RWPE2 (cell line): ENCODE results near the gene TTLL12.

Source experiments
- ATAC-seq: fragments of 200-7000 bp; cut with Tn5 transposase; 3 replicates; pipeline ENCODE4 v1.9.1; 2021; ENCODE audit warnings: low read depth
- DNase-seq: peaks from one replicate; pipeline ENCODE4 v3.0.0-alpha.2; 2020; ENCODE audit warnings: low spot score
- H3K27ac ChIP-seq: fragments of 450-650 bp; 2 replicates; pipeline ENCODE4 v1.5.1; 2017; ENCODE audit warnings: mild to moderate bottlenecking; ENCODE audit not compliant: poor library complexity, severe bottlenecking
- H3K27me3 ChIP-seq: fragments of 250-450 bp; sonication (Bioruptor Pico); 2 replicates; pipeline ENCODE4 v1.5.1; 2021; ENCODE audit warnings: mild to moderate bottlenecking, moderate library complexity; ENCODE audit not compliant: insufficient read depth, poor library complexity, severe bottlenecking
- H3K36me3 ChIP-seq: fragments of 250-450 bp; sonication (Bioruptor Pico); 2 replicates; pipeline ENCODE4 v1.5.1; 2020; ENCODE audit warnings: low read depth, mild to moderate bottlenecking, moderate library complexity
- H3K4me1 ChIP-seq: fragments of 250-450 bp; sonication (Bioruptor Pico); 2 replicates; pipeline ENCODE4 v1.5.1; 2021; ENCODE audit warnings: mild to moderate bottlenecking, moderate library complexity; ENCODE audit not compliant: insufficient read depth, poor library complexity, severe bottlenecking
- H3K4me3 ChIP-seq: fragments of 250-450 bp; sonication (Bioruptor Pico); 2 replicates; pipeline ENCODE4 v1.5.1; 2021; ENCODE audit warnings: mild to moderate bottlenecking, moderate library complexity; ENCODE audit not compliant: severe bottlenecking
- H3K9me3 ChIP-seq: fragments of 250-450 bp; sonication (Bioruptor Pico); 2 replicates; pipeline ENCODE4 v1.5.1; 2021; ENCODE audit warnings: mild to moderate bottlenecking, moderate library complexity; ENCODE audit not compliant: severe bottlenecking
- TF ChIP-seq, protein P1 (sequence below): fragments of 450-650 bp; IDR thresholded peaks from one replicate; pipeline ENCODE4 v1.5.1; 2017; ENCODE audit warnings: mild to moderate bottlenecking, moderate library complexity; ENCODE audit not compliant: poor library complexity, severe bottlenecking

The TTLL12 gene

GRCh38 chr22:43186272-43187170, at the start of gene TTLL12:
TSS of gene TTLL12 (minus strand) at chr22:43187134. CDS start at chr22:43187069, 65 bp downstream.
- Histone ChIP-seq H3K36me3 (peaks cover 27% of the 10 kb centered on the region), H3K27me3 (no peaks in the 10 kb centered on the region), H3K4me1 (peaks cover 16% of the 10 kb centered on the region), H3K9me3 (no peaks in the 10 kb centered on the region), H3K27ac (peak within 1 kb of the TSS; percentile 71), H3K4me3 (peak within 1 kb of the TSS; percentile 89)
- ATAC-seq (0 out of 3 replicates have a peak, but pooled peaks have one; percentile 11), DNase-seq (no peak)
- TF ChIP-seq, protein P1, sequence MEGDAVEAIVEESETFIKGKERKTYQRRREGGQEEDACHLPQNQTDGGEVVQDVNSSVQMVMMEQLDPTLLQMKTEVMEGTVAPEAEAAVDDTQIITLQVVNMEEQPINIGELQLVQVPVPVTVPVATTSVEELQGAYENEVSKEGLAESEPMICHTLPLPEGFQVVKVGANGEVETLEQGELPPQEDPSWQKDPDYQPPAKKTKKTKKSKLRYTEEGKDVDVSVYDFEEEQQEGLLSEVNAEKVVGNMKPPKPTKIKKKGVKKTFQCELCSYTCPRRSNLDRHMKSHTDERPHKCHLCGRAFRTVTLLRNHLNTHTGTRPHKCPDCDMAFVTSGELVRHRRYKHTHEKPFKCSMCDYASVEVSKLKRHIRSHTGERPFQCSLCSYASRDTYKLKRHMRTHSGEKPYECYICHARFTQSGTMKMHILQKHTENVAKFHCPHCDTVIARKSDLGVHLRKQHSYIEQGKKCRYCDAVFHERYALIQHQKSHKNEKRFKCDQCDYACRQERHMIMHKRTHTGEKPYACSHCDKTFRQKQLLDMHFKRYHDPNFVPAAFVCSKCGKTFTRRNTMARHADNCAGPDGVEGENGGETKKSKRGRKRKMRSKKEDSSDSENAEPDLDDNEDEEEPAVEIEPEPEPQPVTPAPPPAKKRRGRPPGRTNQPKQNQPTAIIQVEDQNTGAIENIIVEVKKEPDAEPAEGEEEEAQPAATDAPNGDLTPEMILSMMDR: no peak

- no peak overlapping the region for H3K4me3 ChIP-seq
- no peaks in the 10 kb centered on the region for H3K36me3 ChIP-seq
- H3K9me3 ChIP-seq: no peaks in the 10 kb centered on the region
- H3K4me1 ChIP-seq: no peaks in the 10 kb centered on the region
- no peak overlapping the region for H3K27ac ChIP-seq
- TF ChIP-seq, protein P1: no peak
- ATAC-seq: no peak
- no peaks in the 10 kb centered on the region for H3K27me3 ChIP-seq
- DNase-seq: no peak
Observed at GRCh38 chr22:43235445-43236409, 48.8 kb upstream of the TTLL12 start.

DNA sequence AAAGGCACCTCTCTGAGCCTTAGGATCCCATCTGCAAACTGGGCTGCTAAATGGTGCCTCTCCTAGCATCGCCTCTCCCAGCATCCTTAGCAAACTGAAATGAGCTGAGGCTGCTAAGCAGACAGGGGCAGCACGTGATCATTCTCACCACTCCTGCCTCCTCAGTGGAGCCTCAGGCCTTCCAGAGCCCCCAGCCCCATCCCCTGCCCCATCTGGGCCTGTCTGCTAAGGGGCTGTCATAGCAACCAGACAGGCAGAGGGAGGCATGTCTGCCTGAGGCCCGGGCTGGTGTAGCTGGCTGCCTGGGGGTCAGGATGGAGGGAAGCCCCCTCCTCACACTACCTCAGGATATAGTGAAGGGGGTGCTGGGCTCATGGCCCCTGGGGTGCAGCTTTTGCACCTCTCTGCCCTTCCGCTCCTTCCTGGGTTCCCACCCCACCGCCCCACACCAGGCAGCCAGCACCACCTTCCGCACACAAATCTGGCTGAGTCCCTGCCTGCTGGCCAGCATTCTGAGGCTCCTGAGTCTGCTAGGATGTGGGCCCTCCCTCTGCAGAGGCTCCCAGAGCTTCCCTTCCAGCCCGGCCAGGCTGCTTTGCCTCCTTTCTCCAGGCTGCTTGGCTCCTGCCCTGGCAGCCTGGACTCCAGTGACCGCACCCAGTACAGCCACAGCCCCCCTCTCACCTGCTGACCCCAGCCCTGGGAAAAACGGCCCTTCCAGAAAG, 47.5 kb upstream of the TTLL12 start:
- DNase-seq: no peak
- Histone ChIP-seq H3K4me1 (no peaks in the 10 kb centered on the region), H3K9me3 (no peaks in the 10 kb centered on the region), H3K27ac (no peak overlapping the region), H3K36me3 (no peaks in the 10 kb centered on the region), H3K27me3 (no peaks in the 10 kb centered on the region), H3K4me3 (no peak overlapping the region)
- TF ChIP-seq, protein P1: no peak
- no peak for ATAC-seq

GRCh38 chr22:43233529-43233928, 46.6 kb upstream of the TTLL12 start:
- H3K4me3 ChIP-seq: no peak overlapping the region
- no peaks in the 10 kb centered on the region for H3K27me3 ChIP-seq
- no peak overlapping the region for H3K27ac ChIP-seq
- DNase-seq: no peak
- H3K9me3 ChIP-seq: no peaks in the 10 kb centered on the region
- TF ChIP-seq, protein P1: no peak
- ATAC-seq: no peak
- H3K4me1 ChIP-seq: no peaks in the 10 kb centered on the region
- no peaks in the 10 kb centered on the region for H3K36me3 ChIP-seq
